ENCODE data around the gene ANTXRL. TPM values are rescaled to one million over a fixed set of nuclear protein-coding genes. Genes with fewer than 3 reads are reported as not detected.
"Not testable (repeated sequence)": the region's sequence is repeated elsewhere in the genome, so short reads cannot be mapped to it uniquely, and the experiment has no call there.

ANTXRL gene
- polyA plus RNA-seq, 2 of the 4 experiments (the other 2 are of a cell fraction): 0.13 to 0.26 TPM

DNA sequence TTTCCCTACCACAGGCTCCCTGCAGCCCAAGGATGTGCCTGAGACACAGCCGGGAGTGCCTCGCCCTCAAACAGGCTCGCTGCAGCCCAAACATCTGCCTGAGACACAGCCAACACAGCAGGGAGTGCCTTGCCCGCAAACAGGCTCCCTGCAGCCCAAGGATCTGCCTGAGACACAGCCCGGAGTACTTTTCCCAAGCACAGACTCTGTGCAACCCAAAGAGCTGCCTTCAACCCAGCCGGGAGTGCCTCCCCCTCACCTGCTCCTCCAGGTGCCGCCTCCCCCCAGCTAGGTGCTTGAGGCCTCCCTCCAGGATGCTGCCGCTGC lies 42.9 kb downstream of the ANTXRL start (continued):
- TF ChIP-seq ZC3H11A (IDR thresholded peaks at IDR 0.05): no peak

GRCh38 chr10:46330894-46331293 lies 44.1 kb downstream of the ANTXRL start:
- ChIA-PET POLR2A (no interaction called here), CTCF (no interaction called here)
- Histone ChIP-seq H3K4me2 (no peak overlapping the region), H3K27ac (no peak overlapping the region), H3K9me3 (no peaks in the 10 kb centered on the region), H3K4me3 (no peak overlapping the region), H3K4me1 (peaks cover 13% of the 10 kb centered on the region; the same call in 2 of the 3 replicates)
- FAIRE-seq (no peak), DNase-seq (ENCODE audit: low read depth in 1 of 2, low spot score in 1 of 2) (no peak), ATAC-seq (no peak)
- WGBS (ENCODE audit: missing lambda C conversion rate): 54% methylated on average over 3 of the region's 3 CpGs
- TF ChIP-seq EHF (CRISPR knock-in tag; IDR thresholded peaks at IDR 0.05) (no peak), HDAC2 (IDR thresholded peaks at IDR 0.05) (no peak), HOXB5 (CRISPR knock-in tag; IDR thresholded peaks at IDR 0.05) (no peak), MYC (IDR thresholded peaks at IDR 0.05; ENCODE audit: borderline replicate concordance, low read length) (no peak), ZSCAN20 (CRISPR knock-in tag; IDR thresholded peaks at IDR 0.05) (no peak), ESRRA (IDR thresholded peaks at IDR 0.05; ENCODE audit: borderline replicate concordance, low read length) (no peak), FOSB (CRISPR knock-in tag; IDR thresholded peaks at IDR 0.05) (no peak), MAFK (IDR thresholded peaks at IDR 0.05; ENCODE audit: partially characterized antibody) (no peak), CHD2 (IDR thresholded peaks at IDR 0.05; ENCODE audit: low read length, partially characterized antibody) (no peak), RAD21 (conservative IDR thresholded peaks at IDR 0.05 in 1 of 2, IDR thresholded peaks at IDR 0.05 in 1 of 2) (no peak)

GRCh38 chr10:46365484-46365883 lies 78.7 kb downstream of the ANTXRL start:
- H3K4me1 ChIP-seq; ATAC-seq; H3K4me2 ChIP-seq; H3K27ac ChIP-seq; DNase-seq (ENCODE audit: low read depth in 1 of 2, low spot score in 1 of 2); POLR2A ChIA-PET; H3K9me3 ChIP-seq; FAIRE-seq; CTCF ChIA-PET; H3K4me3 ChIP-seq: not testable (repeated sequence)
- WGBS (ENCODE audit: missing lambda C conversion rate): 71% methylated on average over 4 of the region's 4 CpGs

- CTCF ChIA-PET; FAIRE-seq; DNase-seq (ENCODE audit: low read depth in 1 of 2, low spot score in 1 of 2); ATAC-seq; H3K4me3 ChIP-seq; H3K27ac ChIP-seq; POLR2A ChIA-PET; H3K9me3 ChIP-seq; H3K4me2 ChIP-seq; H3K4me1 ChIP-seq: not testable (repeated sequence)
- WGBS (ENCODE audit: missing lambda C conversion rate): 80% methylated on average over 2 of the region's 5 CpGs
Observed at GRCh38 chr10:46367209-46367608, 80.4 kb downstream of the ANTXRL start.

- H3K4me2 ChIP-seq; FAIRE-seq; H3K4me3 ChIP-seq; CTCF ChIA-PET; DNase-seq (ENCODE audit: low read depth in 1 of 2, low spot score in 1 of 2); POLR2A ChIA-PET; H3K9me3 ChIP-seq; H3K27ac ChIP-seq; H3K4me1 ChIP-seq; ATAC-seq: not testable (repeated sequence)
- 74% methylated on average over 5 of the region's 8 CpGs for WGBS (ENCODE audit: missing lambda C conversion rate)
Observed at GRCh38 chr10:46367666-46368240, 81.0 kb downstream of the ANTXRL start.

- 85% methylated on average over 9 of the region's 11 CpGs for WGBS (ENCODE audit: missing lambda C conversion rate)
- FAIRE-seq; ATAC-seq; H3K4me3 ChIP-seq; CTCF ChIA-PET; POLR2A ChIA-PET; H3K9me3 ChIP-seq; H3K4me2 ChIP-seq; DNase-seq (ENCODE audit: low read depth in 1 of 2, low spot score in 1 of 2); H3K4me1 ChIP-seq: not testable (repeated sequence)
- peak overlapping the region in 1 of 2 experiments; percentile 57; a peak in 1 of 6 replicates for H3K27ac ChIP-seq
Observed at GRCh38 chr10:46368956-46369355, 82.2 kb downstream of the ANTXRL start.

GRCh38 chr10:46374410-46374809 lies 87.6 kb downstream of the ANTXRL start:
- H3K4me3 ChIP-seq; DNase-seq (ENCODE audit: low read depth in 1 of 2, low spot score in 1 of 2); POLR2A ChIA-PET; CTCF ChIA-PET; ATAC-seq; H3K9me3 ChIP-seq; H3K4me1 ChIP-seq; FAIRE-seq; H3K4me2 ChIP-seq: not testable (repeated sequence)
- H3K27ac ChIP-seq: peak overlapping the region; percentile 40 to 92; a peak in 4 of 6 replicates
- WGBS (ENCODE audit: missing lambda C conversion rate): 17% methylated on average over 2 of the region's 3 CpGs

GRCh38 chr10:46375406-46375805 lies 88.6 kb downstream of the ANTXRL start, which contains the start of gene ANXA8L1:
ANXA8L1 (plus strand) TSS chr10:46375776; CDS start chr10:46375852, 76 bp downstream.
- 65% methylated on average over 6 of the region's 11 CpGs for WGBS (ENCODE audit: missing lambda C conversion rate)
- H3K9me3 ChIP-seq; POLR2A ChIA-PET; H3K4me1 ChIP-seq; FAIRE-seq; DNase-seq (ENCODE audit: low read depth in 1 of 2, low spot score in 1 of 2): not testable (repeated sequence)
- H3K4me2 ChIP-seq: peak within 1 kb of the TSS; percentile 61
- peak within 1 kb of the TSS; percentile 38; the same call in 2 of the 3 replicates for H3K4me3 ChIP-seq
- peak within 1 kb of the TSS; percentile 85 to 92 for H3K27ac ChIP-seq
- CTCF ChIA-PET: interaction anchor here (1.2 kb wide), 1 partner anchor 147 kb away, joined by 3 read pairs; no protein-coding TSS in a partner anchor
- ATAC-seq: peak; percentile 16 to 25; a peak in 4 of 6 replicates

DNA sequence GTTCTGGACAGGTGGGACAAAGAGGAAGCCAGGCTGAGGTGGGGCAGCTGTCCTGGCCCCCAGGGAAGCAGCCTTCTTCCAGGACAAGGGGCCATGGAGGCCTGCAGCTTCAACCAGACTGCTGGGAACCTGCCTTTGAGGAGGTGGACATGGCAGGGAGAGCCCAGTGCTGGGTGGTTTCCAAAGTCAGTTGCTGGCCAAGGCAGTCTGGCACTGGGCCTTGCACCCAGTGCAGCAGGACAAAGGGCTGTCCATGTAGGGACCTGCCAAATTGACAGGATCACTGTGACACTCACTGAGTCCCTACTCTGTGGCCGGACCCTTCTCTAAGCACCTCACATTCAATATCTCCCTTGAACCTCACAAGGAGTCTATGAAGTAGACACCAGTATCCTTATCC lies 90.2 kb downstream of the ANTXRL start:
- CTCF ChIA-PET; H3K4me3 ChIP-seq; POLR2A ChIA-PET; FAIRE-seq; ATAC-seq; H3K9me3 ChIP-seq; DNase-seq (ENCODE audit: low read depth in 1 of 2, low spot score in 1 of 2); H3K4me1 ChIP-seq: not testable (repeated sequence)
- WGBS (ENCODE audit: missing lambda C conversion rate): no CpG with 5 or more reads among the region's 1 CpG
- peak overlapping the region; percentile 57; the same call in 2 of the 3 replicates for H3K4me2 ChIP-seq
- H3K27ac ChIP-seq: peak overlapping the region; percentile 68 to 81; a peak in 4 of 6 replicates

GRCh38 chr10:46377651-46378050 lies 90.9 kb downstream of the ANTXRL start:
- H3K4me1 ChIP-seq; CTCF ChIA-PET; POLR2A ChIA-PET; FAIRE-seq; H3K9me3 ChIP-seq; H3K4me3 ChIP-seq; DNase-seq (ENCODE audit: low read depth in 1 of 2, low spot score in 1 of 2): not testable (repeated sequence)
- WGBS (ENCODE audit: missing lambda C conversion rate): 17% methylated on average over 1 of the region's 4 CpGs
- ATAC-seq: peak; percentile 66 to 74
- Histone ChIP-seq H3K27ac (peak overlapping the region; percentile 70 to 79; a peak in 5 of 6 replicates), H3K4me2 (peak overlapping the region; percentile 44; the same call in 2 of the 3 replicates)
